Ascending aorta (tissue), 2 donors: Measurements from ENCODE around the gene MGLL. TPM values are rescaled to one million over a fixed set of nuclear protein-coding genes. Genes with fewer than 3 reads are reported as not detected.

Experiments
- DNase-seq, 2 donors: peaks; one replicate each; pipeline ENCODE4 v3.0.0-alpha.2; 2019; ENCODE audit warnings: low spot score in 2 of 2
- H3K27ac ChIP-seq, 2 donors: fragments of 200-600 bp; sonication (generic); one replicate each; pipeline ENCODE4 v1.5.1; 2016 to 2017; ENCODE audit warnings: mild to moderate bottlenecking in 1 of 2
- H3K27me3 ChIP-seq: fragments of 200-600 bp; sonication (generic); one replicate; pipeline ENCODE4 v1.5.1; 2017
- H3K36me3 ChIP-seq, 2 donors: fragments of 200-600 bp; sonication (generic); one replicate each; pipeline ENCODE4 v1.5.1; 2016
- H3K4me1 ChIP-seq, 2 donors: fragments of 200-600 bp; sonication (generic); one replicate each; pipeline ENCODE4 v1.5.1; 2016 to 2017; ENCODE audit warnings: mild to moderate bottlenecking in 1 of 2
- H3K4me3 ChIP-seq, 2 donors: fragments of 200-600 bp; sonication (generic); one replicate each; pipeline ENCODE4 v1.5.1; 2016 to 2017; ENCODE audit warnings: mild to moderate bottlenecking in 1 of 2
- H3K9me3 ChIP-seq, 2 donors: fragments of 200-600 bp; sonication (generic); one replicate each; pipeline ENCODE4 v1.5.1; 2016
- CTCF ChIP-seq, 3 experiments: fragments of 200-600 bp in 2 of 3; fragments of 450-650 bp in 1 of 3; sonication (generic) in 2 of 3; IDR thresholded peaks; one replicate each; pipeline ENCODE4 v1.5.1; 2016 to 2019; ENCODE audit warnings: antibody characterized with exemption in 3 of 3, mild to moderate bottlenecking in 1 of 3, moderate library complexity in 1 of 3
- intact Hi-C: fragments of 100-400 bp; cut with DNase I; formaldehyde crosslinking; loops from one replicate; pipeline ENCODE4 v1.15.1; 2023
- total RNA-seq: library from RNA; depleted of rRNA; stranded (reverse); fragments of >200 nt; gene quantifications from one replicate; pipeline ENCODE4 v1.1.0, GENCODE V29; 2016

Gene MGLL
- total RNA-seq, 1 donor from 2014 or later, result 101 TPM

- Histone ChIP-seq H3K9me3 (no peaks in the 10 kb centered on the region), H3K36me3 (no peaks in the 10 kb centered on the region), H3K4me1 (peaks cover 9 to 39% of the 10 kb centered on the region in 2 donors), H3K27ac (peak overlapping the region; percentile 66 to 83), H3K27me3 (no peaks in the 10 kb centered on the region), H3K4me3 (no peak overlapping the region)
- intact Hi-C loops, result no loop called here
- TF ChIP-seq CTCF (IDR thresholded peaks at IDR 0.05), result no peak
- DNase-seq, result peak in 1 of 2 donors; percentile 75
Observed at GRCh38 chr3:127786353-127787070, 35.8 kb downstream of the MGLL start.

GRCh38 chr3:127785711-127786265 lies 36.5 kb downstream of the MGLL start:
- intact Hi-C loops, result no loop called here
- no peak for DNase-seq
- TF ChIP-seq CTCF (IDR thresholded peaks at IDR 0.05), result no peak

GRCh38 chr3:127784865-127785710 lies 37.2 kb downstream of the MGLL start:
- intact Hi-C loops, result loop anchor here (5.0 kb wide), 1 partner anchor 37 kb away; the partner anchor contains the start of gene MGLL
- Histone ChIP-seq H3K36me3 (no peaks in the 10 kb centered on the region), H3K9me3 (no peaks in the 10 kb centered on the region), H3K27ac (no peak overlapping the region), H3K4me3 (no peak overlapping the region), H3K27me3 (no peaks in the 10 kb centered on the region), H3K4me1 (peaks cover 5 to 47% of the 10 kb centered on the region in 2 donors)
- DNase-seq, result no peak
- TF ChIP-seq CTCF (IDR thresholded peaks at IDR 0.05), result no peak

More at GRCh38 chr3:127785711-127786265, 36.5 kb downstream of the MGLL start:
- no peaks in the 10 kb centered on the region for H3K27me3 ChIP-seq
- H3K9me3 ChIP-seq, result no peaks in the 10 kb centered on the region
- peaks cover 5 to 40% of the 10 kb centered on the region in 2 donors for H3K4me1 ChIP-seq
- H3K27ac ChIP-seq, result no peak overlapping the region
- H3K4me3 ChIP-seq, result no peak overlapping the region
- H3K36me3 ChIP-seq, result no peaks in the 10 kb centered on the region

- Histone ChIP-seq H3K9me3 (no peaks in the 10 kb centered on the region), H3K4me3 (no peak overlapping the region), H3K27ac (no peak overlapping the region), H3K36me3 (no peaks in the 10 kb centered on the region), H3K4me1 (peaks cover 9 to 53% of the 10 kb centered on the region in 2 donors), H3K27me3 (no peaks in the 10 kb centered on the region)
- no peak for DNase-seq
- intact Hi-C loops, result loop anchor here (5.0 kb wide), 1 partner anchor 38 kb away; the partner anchor contains the start of gene MGLL
- no peak for TF ChIP-seq CTCF (IDR thresholded peaks at IDR 0.05)
Observed at GRCh38 chr3:127784283-127784682, 38.0 kb downstream of the MGLL start.

- Histone ChIP-seq H3K4me3 (no peak overlapping the region), H3K27me3 (no peaks in the 10 kb centered on the region), H3K36me3 (no peaks in the 10 kb centered on the region), H3K27ac (peak overlapping the region in 1 of 2 donors; percentile 23), H3K9me3 (no peaks in the 10 kb centered on the region), H3K4me1 (peaks cover 10 to 55% of the 10 kb centered on the region in 2 donors)
- TF ChIP-seq CTCF (IDR thresholded peaks at IDR 0.05), result no peak
- no peak for DNase-seq
- intact Hi-C loops, result loop anchor here (5.0 kb wide), 1 partner anchor 39 kb away; the partner anchor contains the start of gene MGLL
Observed at GRCh38 chr3:127783642-127784160, 38.6 kb downstream of the MGLL start.
